HepG2 (cell line): ENCODE results near the gene PARP3. TPM values are rescaled to one million over a fixed set of nuclear protein-coding genes. Genes with fewer than 3 reads are reported as not detected.

Source experiments
- BATF2 ChIP-seq: sonication (generic); formaldehyde crosslinking; IDR thresholded peaks from 2 replicates; pipeline ENCODE4 v1.8.0; 2022; ENCODE audit warnings: mild to moderate bottlenecking, missing genetic modification reagents, moderate library complexity
- E2F5 ChIP-seq: sonication (generic); formaldehyde crosslinking; conservative IDR thresholded peaks from 2 replicates; pipeline ENCODE4 v1.4.0; 2020; ENCODE audit warnings: missing genetic modification reagents
- HDAC6 ChIP-seq: fragments of 200-600 bp; sonication (generic); IDR thresholded peaks from 2 replicates; pipeline ENCODE4 v1.7.0; 2017; ENCODE audit warnings: mild to moderate bottlenecking, antibody characterized with exemption, low read length, low read depth
- PAF1 ChIP-seq: IDR thresholded peaks from 2 replicates; pipeline ENCODE4 v1.6.1; 2016; ENCODE audit warnings: missing genetic modification reagents, missing compliant biosample characterization
- PRDM10 ChIP-seq: sonication (generic); formaldehyde crosslinking; IDR thresholded peaks from 2 replicates; pipeline ENCODE4 v1.4.0; 2020; ENCODE audit warnings: low read depth, missing genetic modification reagents
- RFXANK ChIP-seq: IDR thresholded peaks from 2 replicates; pipeline ENCODE4 v1.6.1; 2016
- SETDB1 ChIP-seq: sonication (generic); formaldehyde crosslinking; IDR thresholded peaks from 2 replicates; pipeline ENCODE4 v1.5.1; 2020; ENCODE audit warnings: missing genetic modification reagents, mild to moderate bottlenecking, borderline replicate concordance
- SMAD9 ChIP-seq: sonication (generic); formaldehyde crosslinking; IDR thresholded peaks from 2 replicates; pipeline ENCODE4 v1.5.1; 2020; ENCODE audit warnings: mild to moderate bottlenecking, missing genetic modification reagents
- SNRNP70 ChIP-seq: fragments of 200-400 bp; formaldehyde crosslinking; IDR thresholded peaks from 2 replicates; pipeline ENCODE4 v1.6.1; 2017; ENCODE audit warnings: mild to moderate bottlenecking, low read depth, low read length, moderate library complexity
- ZBTB10 ChIP-seq: sonication (generic); formaldehyde crosslinking; IDR thresholded peaks from 2 replicates; pipeline ENCODE4 v1.4.0; 2020; ENCODE audit warnings: missing genetic modification reagents, borderline replicate concordance
- ZBTB42 ChIP-seq: sonication (generic); formaldehyde crosslinking; IDR thresholded peaks from 2 replicates; pipeline ENCODE4 v1.5.0; 2020; ENCODE audit warnings: mild to moderate bottlenecking, missing genetic modification reagents
- ZNF3 ChIP-seq: IDR thresholded peaks from 2 replicates; pipeline ENCODE4 v1.7.0; 2017; ENCODE audit warnings: inconsistent platforms
- ZNF430 ChIP-seq: sonication (generic); formaldehyde crosslinking; IDR thresholded peaks from 2 replicates; pipeline ENCODE4 v1.9.0; 2021; ENCODE audit warnings: mild to moderate bottlenecking, missing genetic modification reagents
- ZNF558 ChIP-seq: sonication (generic); formaldehyde crosslinking; IDR thresholded peaks from 2 replicates; pipeline ENCODE4 v1.9.0; 2022; ENCODE audit warnings: mild to moderate bottlenecking, missing genetic modification reagents, borderline replicate concordance
- ZNF782 ChIP-seq: sonication (generic); formaldehyde crosslinking; IDR thresholded peaks from 2 replicates; pipeline ENCODE4 v1.4.0; 2020; ENCODE audit warnings: missing genetic modification reagents, mild to moderate bottlenecking, borderline replicate concordance
- ZNF879 ChIP-seq: sonication (generic); formaldehyde crosslinking; IDR thresholded peaks from 2 replicates; pipeline ENCODE4 v1.8.1; 2023; ENCODE audit warnings: missing genetic modification reagents
- polyA plus RNA-seq, 8 experiments: library from polyadenylated mRNA; depleted of rRNA in 3 of 8; stranded (reverse) in 7 of 8; unstranded in 1 of 8; fragments of >200 nt; fragmentation: Illumina TruSeq in 4 of 8; extraction: Trizol in 4 of 8; gene quantifications; 2 replicates each; pipeline versions ENCODE4 v1.2.1 to v1.2.3, GENCODE V29; 2011 to 2016; ENCODE audit warnings: low read depth in 4 of 8, missing spikeins in 1 of 8, mixed read lengths in 1 of 8; ENCODE audit not compliant: insufficient read depth in 1 of 8
- total RNA-seq, 5 experiments: library from RNA; depleted of rRNA; stranded (reverse); fragments of >200 nt; fragmentation: Illumina TruSeq; extraction: Trizol; gene quantifications; 2 replicates each; pipeline ENCODE4 v1.2.3, GENCODE V29; 2016; ENCODE audit warnings: low read depth in 1 of 5

Gene PARP3
- total and polyA plus RNA-seq, 2 of the 13 experiments (the other 11 are each of a cell fraction or from before 2014, with no cell fraction given), result 11.2 to 21.5 TPM

GRCh38 chr3:51995346-51996163, 53.4 kb downstream of the PARP3 start, which contains the start of gene RPL29 (continued):
- TF ChIP-seq E2F5 (CRISPR knock-in tag), result no peak
- peak; percentile 81; the same call in 1 of the 2 replicates for TF ChIP-seq ZNF558 (CRISPR knock-in tag)
- TF ChIP-seq ZNF430 (CRISPR knock-in tag), result peak; percentile 87
- TF ChIP-seq RFXANK, result peak; percentile 87; the same call in 1 of the 2 replicates
- TF ChIP-seq SNRNP70, result no peak
- TF ChIP-seq ZNF782 (CRISPR knock-in tag), result no peak
- TF ChIP-seq PRDM10 (CRISPR knock-in tag), result no peak; the same call in 1 of the 2 replicates
- no peak for TF ChIP-seq SMAD9 (CRISPR knock-in tag)
- no peak for TF ChIP-seq PAF1
- no peak for TF ChIP-seq HDAC6
- no peak for TF ChIP-seq ZBTB42
- TF ChIP-seq ZNF879 (CRISPR knock-in tag), result no peak
- no peak; the same call in 1 of the 2 replicates for TF ChIP-seq BATF2 (CRISPR knock-in tag)
- peak; percentile 48; the same call in 1 of the 2 replicates for TF ChIP-seq ZBTB10
- peak; percentile 62; the same call in 1 of the 2 replicates for TF ChIP-seq ZNF3
- TF ChIP-seq SETDB1, result no peak
